Testis (tissue), 2 donors: ENCODE results near the gene TNPO2.

ENCODE experiments used
- POLR2A ChIP-seq: fragments of 450-650 bp; IDR thresholded peaks from one replicate; pipeline ENCODE4 v1.6.1; 2017; ENCODE audit warnings: antibody characterized with exemption, mild to moderate bottlenecking, moderate library complexity
- TF ChIP-seq, protein P1 (sequence below), 3 experiments: fragments of 450-650 bp in 2 of 3; fragments of 200-600 bp in 1 of 3; sonication (generic) in 1 of 3; IDR thresholded peaks; one replicate each; pipeline ENCODE4 v1.5.1; 2016 to 2019; ENCODE audit warnings: antibody characterized with exemption in 3 of 3, mild to moderate bottlenecking in 2 of 3, moderate library complexity in 1 of 3

DNA sequence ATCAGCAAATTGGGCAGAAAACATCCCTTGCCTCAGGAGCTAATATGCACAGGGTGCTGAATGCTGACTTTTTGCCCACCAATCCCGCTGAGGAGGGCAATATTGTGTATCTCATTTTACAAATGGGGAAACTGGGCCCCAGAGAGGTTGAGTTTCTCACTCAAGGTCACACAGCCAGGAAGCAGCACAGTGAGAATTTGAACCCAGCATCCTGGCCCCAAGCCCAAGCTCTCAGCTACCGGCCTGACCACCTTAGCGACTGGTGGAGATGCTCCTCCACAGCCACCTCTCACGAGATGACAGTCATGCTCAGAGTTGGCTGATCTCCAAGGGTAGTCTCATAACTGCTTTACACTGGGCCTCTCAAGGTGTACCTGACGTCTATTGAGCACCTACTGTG lies 30.8 kb downstream of the TNPO2 start:
- TF ChIP-seq, protein P1, sequence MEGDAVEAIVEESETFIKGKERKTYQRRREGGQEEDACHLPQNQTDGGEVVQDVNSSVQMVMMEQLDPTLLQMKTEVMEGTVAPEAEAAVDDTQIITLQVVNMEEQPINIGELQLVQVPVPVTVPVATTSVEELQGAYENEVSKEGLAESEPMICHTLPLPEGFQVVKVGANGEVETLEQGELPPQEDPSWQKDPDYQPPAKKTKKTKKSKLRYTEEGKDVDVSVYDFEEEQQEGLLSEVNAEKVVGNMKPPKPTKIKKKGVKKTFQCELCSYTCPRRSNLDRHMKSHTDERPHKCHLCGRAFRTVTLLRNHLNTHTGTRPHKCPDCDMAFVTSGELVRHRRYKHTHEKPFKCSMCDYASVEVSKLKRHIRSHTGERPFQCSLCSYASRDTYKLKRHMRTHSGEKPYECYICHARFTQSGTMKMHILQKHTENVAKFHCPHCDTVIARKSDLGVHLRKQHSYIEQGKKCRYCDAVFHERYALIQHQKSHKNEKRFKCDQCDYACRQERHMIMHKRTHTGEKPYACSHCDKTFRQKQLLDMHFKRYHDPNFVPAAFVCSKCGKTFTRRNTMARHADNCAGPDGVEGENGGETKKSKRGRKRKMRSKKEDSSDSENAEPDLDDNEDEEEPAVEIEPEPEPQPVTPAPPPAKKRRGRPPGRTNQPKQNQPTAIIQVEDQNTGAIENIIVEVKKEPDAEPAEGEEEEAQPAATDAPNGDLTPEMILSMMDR (IDR thresholded peaks at IDR 0.05), result no peak
- no peak for TF ChIP-seq POLR2A
